K562 (cell line): ENCODE measurements around the gene USP6. TPM values are rescaled to one million over a fixed set of nuclear protein-coding genes. Genes with fewer than 3 reads are reported as not detected.

Source experiments
- ATAC-seq: fragments of 200-7000 bp; cut with Tn5 transposase; 3 replicates; pipeline ENCODE4 v1.9.1; 2020; ENCODE audit warnings: moderate library complexity
- BruUV-seq: library from RNA; stranded (reverse); fragments of 400-500 nt; replicated peaks from 2 replicates; lab custom pipeline; 2021; lab: Mats Ljungman, UMichigan
- CTCF ChIA-PET: fragments of 300-600 bp; formaldehyde crosslinking; extraction: SDS; loops from one replicate; lab custom pipeline; 2021; ENCODE audit warnings: low intra/inter-chr PET ratio; lab: Yijun Ruan, JAX
- POLR2A ChIA-PET: fragments of 300-600, 350-650 bp; sonication (Branson Sonifier 250); formaldehyde crosslinking; extraction: SDS; loops from one replicate; lab custom pipeline; 2021; ENCODE audit warnings: antibody characterized with exemption, inconsistent platforms; lab: Yijun Ruan, JAX
- DNase-seq, 4 experiments: peaks; one replicate each; pipeline versions ENCODE4 v3.0.0 to v3.0.0-alpha.2; 2011 to 2018; ENCODE audit warnings: low spot score in 3 of 4, mixed read lengths in 3 of 4; ENCODE audit errors: extremely low read depth in 1 of 4
- FAIRE-seq: peaks from 2 replicates; lab custom pipeline; 2011; peaks lifted over from hg19 to GRCh38; lab: Jason Lieb, UNC
- H2AFZ ChIP-seq: 2 replicates; pipeline ENCODE4 v1.6.0; 2011; ENCODE audit warnings: low read depth, low read length, control low read depth, inconsistent platforms
- H3K27ac ChIP-seq: fragments of 200-600 bp; 3 replicates; pipeline ENCODE4 v1.8.0; 2011; ENCODE audit warnings: low read depth, mild to moderate bottlenecking, control low read depth, inconsistent platforms, low read length, moderate library complexity, mixed read lengths; ENCODE audit errors: extremely low read depth
- H3K27me3 ChIP-seq, 2 experiments: fragments of 300-600 bp in 1 of 2; 2 replicates in 1 of 2; 3 replicates in 1 of 2; pipeline versions ENCODE4 v1.6.0 to v1.8.0; 2011; ENCODE audit warnings: inconsistent platforms in 2 of 2, low read length in 2 of 2, mild to moderate bottlenecking in 1 of 2, mixed read lengths in 1 of 2, moderate library complexity in 1 of 2; ENCODE audit not compliant: control insufficient read depth in 2 of 2, insufficient read depth in 2 of 2
- H3K36me3 ChIP-seq: fragments of 300-600 bp; 3 replicates; pipeline ENCODE4 v1.8.0; 2011; ENCODE audit warnings: mild to moderate bottlenecking, low read length, inconsistent platforms; ENCODE audit not compliant: control insufficient read depth, insufficient read depth
- H3K4me1 ChIP-seq, 2 experiments: fragments of 200-600 bp in 1 of 2; replicated peaks in 1 of 2; 2 replicates in 1 of 2; 3 replicates in 1 of 2; pipeline versions ENCODE4 v1.5.1 to v1.8.0; 2011; ENCODE audit warnings: inconsistent platforms in 2 of 2, low read length in 2 of 2, mild to moderate bottlenecking in 1 of 2, mixed read lengths in 1 of 2, moderate library complexity in 1 of 2; ENCODE audit not compliant: control insufficient read depth in 2 of 2, insufficient read depth in 2 of 2
- H3K4me2 ChIP-seq: 2 replicates; pipeline ENCODE4 v1.6.1; 2011; ENCODE audit warnings: low read length, control low read depth, inconsistent platforms, mixed read lengths; ENCODE audit not compliant: insufficient read depth
- H3K4me3 ChIP-seq: fragments of 200-600 bp; sonication (generic), shearing (Covaris generic); 2 replicates; pipeline ENCODE4 v1.5.1; 2016; ENCODE audit warnings: control low read depth, inconsistent platforms
- H3K79me2 ChIP-seq: fragments of 200-600 bp; 3 replicates; pipeline ENCODE4 v1.8.0; 2011; ENCODE audit warnings: low read length, inconsistent platforms; ENCODE audit not compliant: control insufficient read depth, insufficient read depth
- H3K9ac ChIP-seq, 2 experiments: 2 replicates each; pipeline versions ENCODE4 v1.6.0 to v1.6.1; 2011; ENCODE audit warnings: low read depth in 2 of 2, low read length in 2 of 2, control low read depth in 1 of 2, inconsistent platforms in 1 of 2, mild to moderate bottlenecking in 1 of 2, mixed read lengths in 1 of 2; ENCODE audit not compliant: insufficient read depth in 1 of 2
- H3K9me1 ChIP-seq: one replicate; pipeline ENCODE4 v1.6.0; 2011; ENCODE audit warnings: inconsistent platforms, mild to moderate bottlenecking, low read length, moderate library complexity; ENCODE audit not compliant: control insufficient read depth, insufficient read depth
- H3K9me3 ChIP-seq: replicated peaks from 2 replicates; pipeline ENCODE4 v1.5.1; 2011; ENCODE audit warnings: low read depth, low read length, inconsistent platforms; ENCODE audit not compliant: control insufficient read depth, insufficient read depth
- H4K20me1 ChIP-seq: replicated peaks from 2 replicates; pipeline ENCODE4 v1.6.1; 2011; ENCODE audit warnings: low read length, inconsistent platforms, mixed read lengths; ENCODE audit not compliant: control insufficient read depth, insufficient read depth
- CAMTA2 ChIP-seq: fragments of 250-450 bp; sonication (Bioruptor Pico); conservative IDR thresholded peaks from 2 replicates; pipeline ENCODE4 v1.5.1; 2022
- KDM4B ChIP-seq, 2 experiments: fragments of 450-650 bp in 1 of 2; sonication (generic) in 1 of 2; IDR thresholded peaks; 2 replicates each; pipeline ENCODE4 v1.6.1; 2016 to 2017; ENCODE audit warnings: borderline replicate concordance in 2 of 2, antibody characterized with exemption in 1 of 2, low read depth in 1 of 2, mild to moderate bottlenecking in 1 of 2
- NCOA1 ChIP-seq: fragments of 450-650 bp; IDR thresholded peaks from 2 replicates; pipeline ENCODE4 v1.6.1; 2016; ENCODE audit warnings: low read depth
- PRPF4 ChIP-seq: fragments of 200-400 bp; formaldehyde crosslinking; IDR thresholded peaks from one replicate; pipeline ENCODE4 v1.6.1; 2017; ENCODE audit warnings: low read length, low read depth, mild to moderate bottlenecking; ENCODE audit not compliant: insufficient read depth, poor library complexity, severe bottlenecking
- RCOR1 ChIP-seq, 2 experiments: IDR thresholded peaks; 2 replicates each; pipeline ENCODE4 v1.6.1; 2012; ENCODE audit warnings: low read depth in 2 of 2, low read length in 2 of 2, borderline replicate concordance in 1 of 2, improper control_type of control experiment in 1 of 2
- RFX7 ChIP-seq: fragments of 250-450 bp; sonication (Bioruptor Pico); IDR thresholded peaks from 2 replicates; pipeline ENCODE4 v1.5.1; 2021; ENCODE audit warnings: mild to moderate bottlenecking
- SRSF9 ChIP-seq: fragments of 200-400 bp; formaldehyde crosslinking; IDR thresholded peaks from 2 replicates; pipeline ENCODE4 v1.6.1; 2017; ENCODE audit warnings: low read depth, low read length, borderline replicate concordance
- TRIM24 ChIP-seq, 2 experiments: fragments of 450-650 bp; IDR thresholded peaks; 2 replicates each; pipeline ENCODE4 v1.6.1; 2016
- ZNF174 ChIP-seq: fragments of 250-450 bp; sonication (Bioruptor Pico); IDR thresholded peaks from 2 replicates; pipeline ENCODE4 v1.4.0; 2020; ENCODE audit warnings: mild to moderate bottlenecking
- ZNF184 ChIP-seq: sonication (generic); formaldehyde crosslinking; IDR thresholded peaks from 2 replicates; pipeline ENCODE4 v1.5.0; 2020; ENCODE audit warnings: missing genetic modification reagents
- ZNF217 ChIP-seq: sonication (generic); formaldehyde crosslinking; IDR thresholded peaks from 2 replicates; pipeline ENCODE4 v1.8.0; 2022; ENCODE audit warnings: mild to moderate bottlenecking, missing genetic modification reagents
- ZNF384 ChIP-seq: IDR thresholded peaks from 2 replicates; pipeline ENCODE4 v1.6.1; 2012; ENCODE audit warnings: low read depth, low read length, improper control_type of control experiment
- WGBS: fragments of 100-300 bp; shearing (Covaris generic); methylation state at CpG from one replicate; pipeline ENCODE4 v1.1.6; 2016; ENCODE audit warnings: low coverage, mixed read lengths; ENCODE audit not compliant: insufficient coverage; ENCODE audit errors: missing lambda C conversion rate; 5-methylcytosine and 5-hydroxymethylcytosine counted together
- in situ Hi-C: fragments of 300-500 bp; cut with MboI; formaldehyde crosslinking; loops from 4 replicates; pipeline ENCODE4 v1.15.0; 2018; ENCODE audit warnings: inconsistent platforms, mixed read lengths
- intact Hi-C: fragments of 100-400 bp; cut with micrococcal nuclease; formaldehyde crosslinking; loops from 2 replicates; pipeline ENCODE4 v1.14.2; 2022
- polyA plus RNA-seq, 8 experiments: library from polyadenylated mRNA; depleted of rRNA in 4 of 8; stranded (reverse) in 5 of 8; unstranded in 3 of 8; fragments of >200 nt; fragmentation: Nextera tagmentation in 2 of 8; fragmentation: Illumina TruSeq in 1 of 8; extraction: Ambion mirVana in 2 of 8; extraction: Trizol in 1 of 8; gene quantifications; 2 replicates each; pipeline versions ENCODE4 v1.2.1 to v1.2.3, GENCODE V29; 2011 to 2014; ENCODE audit warnings: inconsistent platforms in 1 of 8, missing spikeins in 1 of 8
- total RNA-seq, 7 experiments: library from RNA; depleted of rRNA in 6 of 7; stranded (reverse); fragments of >200 nt in 6 of 7; fragmentation: Illumina TruSeq in 2 of 7; extraction: Trizol in 2 of 7; gene quantifications; 2 replicates each; pipeline versions ENCODE4 v1.2.1 to v1.2.3, GENCODE V29; 2011 to 2021; ENCODE audit warnings: low replicate concordance in 1 of 7
- TF ChIP-seq, protein P1 (sequence below): sonication (generic); formaldehyde crosslinking; IDR thresholded peaks from 2 replicates; pipeline ENCODE4 v1.8.1; 2023; ENCODE audit warnings: mild to moderate bottlenecking, missing genetic modification reagents
- TF ChIP-seq, protein P2 (sequence below): fragments of 150-350 bp; conservative IDR thresholded peaks from 2 replicates; pipeline ENCODE4 v1.6.1; 2014; ENCODE audit warnings: low read length
- TF ChIP-seq, protein P3 (sequence below): IDR thresholded peaks from 2 replicates; pipeline ENCODE4 v1.6.1; 2012; ENCODE audit warnings: low read depth, low read length, improper control_type of control experiment, borderline replicate concordance

Gene USP6
- total and polyA plus RNA-seq, 9 of the 15 experiments (the other 6 are each of a cell fraction or from before 2014, with no cell fraction given), result 0.01 to 0.09 (median 0.04) TPM; not detected in 4

DNA sequence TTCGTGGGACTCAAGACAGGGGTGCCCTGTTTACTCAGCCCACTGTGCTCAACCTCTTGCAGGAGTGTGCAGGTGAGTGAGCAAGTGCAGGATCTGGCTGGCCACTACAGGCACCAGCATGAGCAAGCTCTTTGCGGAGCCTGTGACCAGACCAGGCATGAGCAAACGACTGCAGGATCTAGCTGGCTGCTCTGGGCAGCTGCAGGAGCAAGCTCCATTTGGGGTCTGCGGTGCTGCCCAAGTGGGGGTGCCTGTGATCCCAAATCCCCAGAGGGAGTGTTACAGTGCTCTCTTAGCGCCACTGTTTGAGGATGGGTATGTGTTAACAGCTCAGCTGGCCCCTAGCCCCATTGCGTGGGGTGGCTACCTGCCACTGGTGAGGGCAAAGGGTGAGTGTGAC, 2.4 kb downstream of the USP6 start:
- FAIRE-seq, result no peak
- H3K36me3 ChIP-seq, result peaks cover 11% of the 10 kb centered on the region
- H3K27ac ChIP-seq, result no peak overlapping the region
- CTCF ChIA-PET, result no interaction called here
- 0 out of 2 replicates have a peak, but pooled peaks cover 1% of the 10 kb centered on the region for H3K9me3 ChIP-seq
- 0 out of 3 replicates have a peak, but pooled peaks cover 2% of the 10 kb centered on the region for H3K79me2 ChIP-seq
- no peaks in the 10 kb centered on the region for H4K20me1 ChIP-seq
- no peak for DNase-seq
- H3K4me3 ChIP-seq, result no peak overlapping the region
- intact Hi-C loops, result no loop called here
- H3K27me3 ChIP-seq, result peaks cover 0 to 6% of the 10 kb centered on the region in 2 experiments; a peak in 2 of 5 replicates
- WGBS, result 6% methylated on average over 6 of the region's 6 CpGs
- H3K9me1 ChIP-seq, result no peaks in the 10 kb centered on the region
- no peak overlapping the region for H3K9ac ChIP-seq
- ATAC-seq, result no peak
- no peak overlapping the region for H2AFZ ChIP-seq
- H3K4me1 ChIP-seq, result no peaks in the 10 kb centered on the region
- TF ChIP-seq, protein P1, sequence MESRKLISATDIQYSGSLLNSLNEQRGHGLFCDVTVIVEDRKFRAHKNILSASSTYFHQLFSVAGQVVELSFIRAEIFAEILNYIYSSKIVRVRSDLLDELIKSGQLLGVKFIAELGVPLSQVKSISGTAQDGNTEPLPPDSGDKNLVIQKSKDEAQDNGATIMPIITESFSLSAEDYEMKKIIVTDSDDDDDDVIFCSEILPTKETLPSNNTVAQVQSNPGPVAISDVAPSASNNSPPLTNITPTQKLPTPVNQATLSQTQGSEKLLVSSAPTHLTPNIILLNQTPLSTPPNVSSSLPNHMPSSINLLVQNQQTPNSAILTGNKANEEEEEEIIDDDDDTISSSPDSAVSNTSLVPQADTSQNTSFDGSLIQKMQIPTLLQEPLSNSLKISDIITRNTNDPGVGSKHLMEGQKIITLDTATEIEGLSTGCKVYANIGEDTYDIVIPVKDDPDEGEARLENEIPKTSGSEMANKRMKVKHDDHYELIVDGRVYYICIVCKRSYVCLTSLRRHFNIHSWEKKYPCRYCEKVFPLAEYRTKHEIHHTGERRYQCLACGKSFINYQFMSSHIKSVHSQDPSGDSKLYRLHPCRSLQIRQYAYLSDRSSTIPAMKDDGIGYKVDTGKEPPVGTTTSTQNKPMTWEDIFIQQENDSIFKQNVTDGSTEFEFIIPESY (CRISPR knock-in tag), result no peak
- TF ChIP-seq PRPF4 (no peak), TRIM24 (IDR thresholded peaks at IDR 0.05) (no peak), RCOR1 (IDR thresholded peaks at IDR 0.05; ENCODE audit: borderline replicate concordance in 1 of 2, low read depth in 2 of 2, low read length in 2 of 2) (no peak), ZNF174 (CRISPR knock-in tag) (no peak), ZNF217 (no peak), SRSF9 (no peak), NCOA1 (no peak), RFX7 (CRISPR knock-in tag) (no peak), CAMTA2 (no peak), KDM4B (IDR thresholded peaks at IDR 0.05; ENCODE audit: borderline replicate concordance in 2 of 2, low read depth in 1 of 2) (no peak), ZNF384 (no peak), ZNF184 (CRISPR knock-in tag) (no peak)
- TF ChIP-seq, protein P2, sequence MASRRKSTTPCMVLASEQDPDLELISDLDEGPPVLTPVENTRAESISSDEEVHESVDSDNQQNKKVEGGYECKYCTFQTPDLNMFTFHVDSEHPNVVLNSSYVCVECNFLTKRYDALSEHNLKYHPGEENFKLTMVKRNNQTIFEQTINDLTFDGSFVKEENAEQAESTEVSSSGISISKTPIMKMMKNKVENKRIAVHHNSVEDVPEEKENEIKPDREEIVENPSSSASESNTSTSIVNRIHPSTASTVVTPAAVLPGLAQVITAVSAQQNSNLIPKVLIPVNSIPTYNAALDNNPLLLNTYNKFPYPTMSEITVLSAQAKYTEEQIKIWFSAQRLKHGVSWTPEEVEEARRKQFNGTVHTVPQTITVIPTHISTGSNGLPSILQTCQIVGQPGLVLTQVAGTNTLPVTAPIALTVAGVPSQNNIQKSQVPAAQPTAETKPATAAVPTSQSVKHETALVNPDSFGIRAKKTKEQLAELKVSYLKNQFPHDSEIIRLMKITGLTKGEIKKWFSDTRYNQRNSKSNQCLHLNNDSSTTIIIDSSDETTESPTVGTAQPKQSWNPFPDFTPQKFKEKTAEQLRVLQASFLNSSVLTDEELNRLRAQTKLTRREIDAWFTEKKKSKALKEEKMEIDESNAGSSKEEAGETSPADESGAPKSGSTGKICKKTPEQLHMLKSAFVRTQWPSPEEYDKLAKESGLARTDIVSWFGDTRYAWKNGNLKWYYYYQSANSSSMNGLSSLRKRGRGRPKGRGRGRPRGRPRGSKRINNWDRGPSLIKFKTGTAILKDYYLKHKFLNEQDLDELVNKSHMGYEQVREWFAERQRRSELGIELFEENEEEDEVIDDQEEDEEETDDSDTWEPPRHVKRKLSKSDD, result no peak
- TF ChIP-seq, protein P3, sequence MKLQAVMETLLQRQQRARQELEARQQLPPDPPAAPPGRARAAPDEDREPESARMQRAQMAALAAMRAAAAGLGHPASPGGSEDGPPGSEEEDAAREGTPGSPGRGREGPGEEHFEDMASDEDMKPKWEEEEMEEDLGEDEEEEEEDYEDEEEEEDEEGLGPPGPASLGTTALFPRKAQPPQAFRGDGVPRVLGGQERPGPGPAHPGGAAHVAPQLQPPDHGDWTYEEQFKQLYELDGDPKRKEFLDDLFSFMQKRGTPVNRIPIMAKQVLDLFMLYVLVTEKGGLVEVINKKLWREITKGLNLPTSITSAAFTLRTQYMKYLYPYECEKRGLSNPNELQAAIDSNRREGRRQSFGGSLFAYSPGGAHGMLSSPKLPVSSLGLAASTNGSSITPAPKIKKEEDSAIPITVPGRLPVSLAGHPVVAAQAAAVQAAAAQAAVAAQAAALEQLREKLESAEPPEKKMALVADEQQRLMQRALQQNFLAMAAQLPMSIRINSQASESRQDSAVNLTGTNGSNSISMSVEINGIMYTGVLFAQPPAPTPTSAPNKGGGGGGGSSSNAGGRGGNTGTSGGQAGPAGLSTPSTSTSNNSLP, result no peak
- POLR2A ChIA-PET, result no interaction called here
- no TSS peak for BruUV-seq
- in situ Hi-C loops, result no loop called here
- H3K4me2 ChIP-seq, result no peak overlapping the region
